Stimulated activated CD8-positive, alpha-beta memory T cell treated with anti-CD3 and anti-CD28 coated beads, Interleukin-12 subunit alpha, Interleukin-12 subunit beta, amount 100 ng/mL, for 4 hours (primary cell): ENCODE data around the gene ROPN1L.

Source experiments
- DNase-seq: peaks from one replicate; pipeline ENCODE4 v3.0.0-alpha.2; 2020; ENCODE audit warnings: low read depth

The ROPN1L gene

GRCh38 chr5:10457682-10458574, 16.2 kb downstream of the ROPN1L start:
- DNase-seq = no peak

- DNase-seq = no peak
Observed at GRCh38 chr5:10459080-10460055, 17.7 kb downstream of the ROPN1L start.

GRCh38 chr5:10460252-10460906, 18.7 kb downstream of the ROPN1L start:
- no peak for DNase-seq

GRCh38 chr5:10461041-10461440, 19.4 kb downstream of the ROPN1L start:
- DNase-seq = no peak

- DNase-seq = no peak
Observed at GRCh38 chr5:10461904-10462555, 20.4 kb downstream of the ROPN1L start.

GRCh38 chr5:10463566-10463965, 21.9 kb downstream of the ROPN1L start:
- DNase-seq = no peak

GRCh38 chr5:10464173-10464572, 22.5 kb downstream of the ROPN1L start:
- DNase-seq = no peak

- no peak for DNase-seq
Observed at GRCh38 chr5:10465726-10466125, 24.0 kb downstream of the ROPN1L start.

GRCh38 chr5:10466446-10467073, 24.9 kb downstream of the ROPN1L start:
- DNase-seq = no peak

GRCh38 chr5:10467281-10468198, 25.9 kb downstream of the ROPN1L start:
- DNase-seq = no peak

GRCh38 chr5:10468256-10468655, 26.6 kb downstream of the ROPN1L start:
- DNase-seq = no peak

- DNase-seq = no peak
Observed at GRCh38 chr5:10469253-10470050, 27.8 kb downstream of the ROPN1L start.

GRCh38 chr5:10470669-10471068, 29.0 kb downstream of the ROPN1L start:
- no peak for DNase-seq

GRCh38 chr5:10471677-10472076, 30.0 kb downstream of the ROPN1L start:
- no peak for DNase-seq

- DNase-seq = no peak
Observed at GRCh38 chr5:10474521-10475075, 32.9 kb downstream of the ROPN1L start.

- DNase-seq = no peak
Observed at GRCh38 chr5:10475931-10476676, 34.4 kb downstream of the ROPN1L start.

- DNase-seq = no peak
Observed at GRCh38 chr5:10476878-10477277, 35.2 kb downstream of the ROPN1L start.

GRCh38 chr5:10477943-10478342, 36.3 kb downstream of the ROPN1L start:
- no peak for DNase-seq
